ENCODE results near the gene AP1B1. TPM values are rescaled to one million over a fixed set of nuclear protein-coding genes. Genes with fewer than 3 reads are reported as not detected.

The AP1B1 gene
- total and polyA plus RNA-seq, 4 donors, result 32.7 to 97.9 (median 50.0) TPM

DNA sequence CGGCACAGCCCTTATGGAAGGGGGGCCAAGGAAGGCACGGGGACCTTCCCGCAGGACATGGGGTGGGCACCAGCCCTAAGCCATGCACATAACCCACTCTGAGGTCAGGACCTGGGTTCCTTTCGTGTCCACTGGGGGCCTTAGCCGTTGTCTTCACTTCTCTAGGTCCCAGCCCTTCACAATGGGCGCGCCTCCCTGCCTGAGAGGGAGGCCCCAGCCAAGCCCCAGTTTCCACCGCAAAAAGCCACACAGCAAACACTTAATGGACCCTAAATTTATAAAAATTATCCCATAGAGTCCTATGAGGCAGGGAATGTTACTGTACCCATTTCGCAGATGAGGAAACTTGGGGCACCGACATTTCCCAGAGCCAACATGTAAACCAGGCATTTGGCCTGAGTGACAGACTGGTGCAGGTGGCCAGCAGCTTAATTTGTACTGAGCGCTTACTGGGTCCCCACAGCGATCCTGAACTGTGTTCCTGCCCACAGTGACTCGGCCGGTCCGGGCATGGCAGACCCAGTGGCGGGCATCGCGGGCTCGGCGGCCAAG is 80.7 kb downstream of the AP1B1 start:
- Histone ChIP-seq H3K4me3 (peak overlapping the region; percentile 76), H3K9me3 (ENCODE audit: control insufficient read depth in 4 of 4, insufficient read depth in 3 of 4, low read length in 3 of 4) (no peaks in the 10 kb centered on the region), H3K27me3 (ENCODE audit: control insufficient read depth in 3 of 3, insufficient read depth in 3 of 3, low read length in 2 of 3) (no peaks in the 10 kb centered on the region), H3K9ac (ENCODE audit: insufficient read depth in 1 of 2, low read length in 2 of 2) (peak overlapping the region in 1 of 2 donors; percentile 26), H3K4me1 (ENCODE audit: control insufficient read depth in 5 of 5, insufficient read depth in 5 of 5, low read length in 5 of 5) (peaks cover 0 to 41% (median 4%) of the 10 kb centered on the region in 5 donors), H3K36me3 (ENCODE audit: control insufficient read depth in 4 of 4, insufficient read depth in 4 of 4, low read length in 4 of 4) (peaks cover 0 to 4% (median 2%) of the 10 kb centered on the region in 4 donors), H3K27ac (ENCODE audit: low read depth in 1 of 2, low read length in 1 of 2) (peak overlapping the region; percentile 58 to 62)
- ATAC-seq (ENCODE audit: insufficient read depth, low FRiP score) (no peak), DNase-seq (no peak)
- no peak for TF ChIP-seq CTCF (IDR thresholded peaks at IDR 0.05; ENCODE audit: control extremely low read depth, extremely low read depth)
- whole genome bisulfite sequencing, 2 donors, result 71 to 77% methylated on average over 18 to 20 of the region's 20 CpGs

DNA sequence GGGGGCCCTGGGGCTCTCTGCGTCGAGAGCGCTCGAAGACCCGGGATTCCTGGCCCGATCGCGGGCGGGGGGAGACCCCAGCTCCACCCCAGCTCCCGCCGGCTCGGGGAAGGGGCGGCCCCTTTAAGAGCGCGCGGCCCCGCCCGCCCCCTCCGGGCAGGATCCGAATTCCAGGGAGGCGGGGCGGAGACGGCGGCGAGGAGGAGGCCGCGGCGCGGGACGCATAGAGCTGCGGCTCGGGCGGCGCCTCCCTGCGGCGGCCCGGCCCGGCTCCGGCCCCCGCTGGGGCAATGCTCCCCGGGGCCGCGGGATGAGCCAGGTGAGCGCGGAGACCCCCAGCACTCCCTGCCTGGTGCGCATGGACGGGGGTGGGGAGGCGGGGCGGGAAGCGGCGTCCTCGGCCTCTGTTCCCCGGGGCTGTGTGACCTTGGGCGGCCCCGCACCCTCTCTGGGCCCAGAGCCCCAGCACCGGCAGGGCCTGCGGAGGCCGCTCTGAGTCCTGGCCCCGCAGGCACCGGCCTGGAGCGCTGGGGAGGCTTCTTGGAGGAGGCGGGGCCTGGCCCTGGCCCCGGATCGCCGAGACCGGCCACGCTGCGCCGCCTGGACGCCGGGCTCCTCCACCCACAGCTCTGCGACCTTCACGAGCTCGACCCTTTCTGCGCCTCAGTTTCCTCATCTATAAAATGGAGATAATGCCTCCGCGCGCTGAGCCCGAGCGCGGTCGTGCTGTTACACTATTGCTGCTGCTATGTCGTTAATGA is 81.4 kb downstream of the AP1B1 start:
- WGBS, 2 donors, result 6 to 13% methylated on average over 68 to 83 of the region's 83 CpGs
- Histone ChIP-seq H3K9ac (ENCODE audit: insufficient read depth in 1 of 2, low read length in 2 of 2) (peak overlapping the region in 1 of 2 donors; percentile 26), H3K27ac (ENCODE audit: low read depth in 1 of 2, low read length in 1 of 2) (peak overlapping the region; percentile 62 to 90), H3K9me3 (ENCODE audit: control insufficient read depth in 4 of 4, insufficient read depth in 3 of 4, low read length in 3 of 4) (no peaks in the 10 kb centered on the region), H3K4me1 (ENCODE audit: control insufficient read depth in 5 of 5, insufficient read depth in 5 of 5, low read length in 5 of 5) (peaks cover 0 to 42% (median 4%) of the 10 kb centered on the region in 5 donors), H3K36me3 (ENCODE audit: control insufficient read depth in 4 of 4, insufficient read depth in 4 of 4, low read length in 4 of 4) (peaks cover 0 to 1% (median under 1%) of the 10 kb centered on the region in 4 donors), H3K4me3 (peak overlapping the region; percentile 76), H3K27me3 (ENCODE audit: control insufficient read depth in 3 of 3, insufficient read depth in 3 of 3, low read length in 2 of 3) (no peaks in the 10 kb centered on the region)
- TF ChIP-seq CTCF (IDR thresholded peaks at IDR 0.05; ENCODE audit: control extremely low read depth, extremely low read depth), result no peak
- DNase-seq (peak; percentile 85 to 88 (median 88)), ATAC-seq (ENCODE audit: insufficient read depth, low FRiP score) (peak; percentile 67)

GRCh38 chr22:29306175-29306834 is 82.1 kb downstream of the AP1B1 start, which contains the start of gene GAS2L1:
Gene GAS2L1 (plus strand): TSS chr22:29306650. CDS start chr22:29308106, 1,456 bp downstream.
- Histone ChIP-seq H3K36me3 (ENCODE audit: control insufficient read depth in 4 of 4, insufficient read depth in 4 of 4, low read length in 4 of 4) (peaks cover 0 to 4% (median 0%) of the 10 kb centered on the region in 4 donors), H3K27me3 (ENCODE audit: control insufficient read depth in 3 of 3, insufficient read depth in 3 of 3, low read length in 2 of 3) (no peaks in the 10 kb centered on the region), H3K27ac (ENCODE audit: low read depth in 1 of 2, low read length in 1 of 2) (peak within 1 kb of the TSS; percentile 62 to 90), H3K4me3 (peak within 1 kb of the TSS; percentile 76), H3K4me1 (ENCODE audit: control insufficient read depth in 5 of 5, insufficient read depth in 5 of 5, low read length in 5 of 5) (peaks cover 0 to 39% (median 4%) of the 10 kb centered on the region in 5 donors), H3K9ac (ENCODE audit: insufficient read depth in 1 of 2, low read length in 2 of 2) (peak within 1 kb of the TSS in 1 of 2 donors; percentile 26), H3K9me3 (ENCODE audit: control insufficient read depth in 4 of 4, insufficient read depth in 3 of 4, low read length in 3 of 4) (no peaks in the 10 kb centered on the region)
- 0% methylated on average over 39 to 40 of the region's 40 CpGs for WGBS, 2 donors
- TF ChIP-seq CTCF (IDR thresholded peaks at IDR 0.05; ENCODE audit: control extremely low read depth, extremely low read depth), result peak; percentile 41
- peak; percentile 67 for ATAC-seq (ENCODE audit: insufficient read depth, low FRiP score)
- peak; percentile 90 to 92 (median 91) for DNase-seq
